Gastrocnemius medialis (tissue), 4 donors: ENCODE results near the gene RBPJ.

ENCODE experiments used
- CTCF ChIP-seq, 5 experiments: fragments of 450-650 bp in 3 of 5; fragments of 200-600 bp in 2 of 5; sonication (generic) in 2 of 5; IDR thresholded peaks in 4 of 5; conservative IDR thresholded peaks in 1 of 5; 1 replicate in 4 of 5; 2 replicates in 1 of 5; pipeline ENCODE4 v1.5.1; 2016 to 2019; ENCODE audit warnings: antibody characterized with exemption in 5 of 5, mild to moderate bottlenecking in 3 of 5, moderate library complexity in 3 of 5
- POLR2A ChIP-seq, 2 donors: fragments of 450-650 bp; IDR thresholded peaks; one replicate each; pipeline ENCODE4 v1.6.1; 2017; ENCODE audit warnings: antibody characterized with exemption in 2 of 2, mild to moderate bottlenecking in 2 of 2, moderate library complexity in 2 of 2

GRCh38 chr4:26474551-26474950, 153.7 kb downstream of the RBPJ start:
- TF ChIP-seq POLR2A (IDR thresholded peaks at IDR 0.05) (no peak), CTCF (IDR thresholded peaks at IDR 0.05 in 4 of 5, conservative IDR thresholded peaks at IDR 0.05 in 1 of 5) (no peak)
